PC-3 (cell line): Measurements from ENCODE around the gene BACE2. TPM values are rescaled to one million over a fixed set of nuclear protein-coding genes. Genes with fewer than 3 reads are reported as not detected.

Experiments used
- ATAC-seq: fragments of 200-7000 bp; cut with Tn5 transposase; 2 replicates; pipeline ENCODE4 v1.9.1; 2020; ENCODE audit warnings: mild to moderate bottlenecking, moderate library complexity
- BruUV-seq: library from RNA; stranded (reverse); fragments of 400-500 nt; replicated peaks from 2 replicates; lab custom pipeline; 2021; lab: Mats Ljungman, UMichigan
- CTCF ChIA-PET: fragments of 300-600 bp; sonication (Branson Sonifier 250); formaldehyde crosslinking; loops from one replicate; lab custom pipeline; 2022; ENCODE audit warnings: antibody characterized with exemption; lab: Charles Lee
- POLR2A ChIA-PET: fragments of 300-600 bp; sonication (Branson Sonifier 250); formaldehyde crosslinking; loops from one replicate; lab custom pipeline; 2022; ENCODE audit warnings: antibody characterized with exemption; ENCODE audit not compliant: unreplicated experiment; lab: Charles Lee
- DNase-seq: peaks from one replicate; pipeline ENCODE4 v3.0.0-alpha.2; 2015
- H2AFZ ChIP-seq: fragments of 300-600 bp; sonication (generic); 2 replicates; pipeline ENCODE4 v1.6.0; 2016; ENCODE audit warnings: antibody characterized with exemption, low read length
- H3F3A ChIP-seq: fragments of 300-600 bp; sonication (generic); one replicate; pipeline ENCODE4 v1.6.0; 2017; ENCODE audit warnings: antibody characterized with exemption, low read length, control low read depth, mild to moderate bottlenecking; ENCODE audit not compliant: unreplicated experiment
- H3K27ac ChIP-seq: fragments of 300-600 bp; sonication (generic); 2 replicates; pipeline ENCODE4 v1.5.1; 2016; ENCODE audit warnings: mild to moderate bottlenecking, low read length
- H3K27me3 ChIP-seq: fragments of 300-600 bp; sonication (generic); 2 replicates; pipeline ENCODE4 v1.6.1; 2016; ENCODE audit warnings: low read length, mixed read lengths
- H3K36me3 ChIP-seq: fragments of 300-600 bp; sonication (generic); 2 replicates; pipeline ENCODE4 v1.6.1; 2016; ENCODE audit warnings: low read depth, mixed run types, low read length, mixed read lengths
- H3K4me1 ChIP-seq: fragments of 300-600 bp; sonication (generic); 2 replicates; pipeline ENCODE4 v1.5.1; 2016; ENCODE audit warnings: low read length; ENCODE audit not compliant: insufficient read depth
- H3K4me2 ChIP-seq: fragments of 300-600 bp; sonication (generic); 2 replicates; pipeline ENCODE4 v1.6.0; 2016; ENCODE audit warnings: low read length
- H3K4me3 ChIP-seq: fragments of 300-600 bp; sonication (generic); 2 replicates; pipeline ENCODE4 v1.5.1; 2016; ENCODE audit warnings: mild to moderate bottlenecking, low read length, mixed read lengths
- H3K79me2 ChIP-seq: fragments of 300-600 bp; sonication (generic); 2 replicates; pipeline ENCODE4 v1.6.1; 2017; ENCODE audit warnings: low read length, mixed read lengths
- H3K9ac ChIP-seq: fragments of 300-600 bp; sonication (generic); 2 replicates; pipeline ENCODE4 v1.6.0; 2016; ENCODE audit warnings: mild to moderate bottlenecking, low read length
- H3K9me2 ChIP-seq: fragments of 300-600 bp; sonication (generic); replicated peaks from 2 replicates; pipeline ENCODE4 v1.6.1; 2016; ENCODE audit warnings: mixed run types, low read length, mixed read lengths
- H3K9me3 ChIP-seq: fragments of 300-600 bp; sonication (generic); 2 replicates; pipeline ENCODE4 v1.6.1; 2016; ENCODE audit warnings: low read length, mixed read lengths
- H4K20me1 ChIP-seq: fragments of 300-600 bp; sonication (generic); 2 replicates; pipeline ENCODE4 v1.6.1; 2016; ENCODE audit warnings: low read length, mixed read lengths
- EZH2 ChIP-seq: fragments of 300-600 bp; sonication (generic); IDR thresholded peaks from one replicate; pipeline ENCODE4 v1.6.1; 2017; ENCODE audit warnings: antibody characterized with exemption, mild to moderate bottlenecking, low read length; ENCODE audit not compliant: unreplicated experiment
- EZH2phosphoT487 ChIP-seq: fragments of 300-600 bp; sonication (generic); IDR thresholded peaks from 2 replicates; pipeline ENCODE4 v1.6.1; 2018; ENCODE audit warnings: mild to moderate bottlenecking, antibody characterized with exemption, low read length, borderline replicate concordance
- intact Hi-C: fragments of 100-400 bp; cut with micrococcal nuclease; formaldehyde crosslinking; loops from 2 replicates; pipeline ENCODE4 v1.9.0; 2023
- total RNA-seq: library from RNA; depleted of rRNA; stranded (reverse); fragments of >200 nt; gene quantifications from 2 replicates; pipeline ENCODE4 v1.2.3, GENCODE V29; 2014
- TF ChIP-seq, protein P1 (sequence below): fragments of 300-600 bp; sonication (generic); conservative IDR thresholded peaks from 2 replicates; pipeline ENCODE4 v1.5.1; 2017; ENCODE audit warnings: antibody characterized with exemption, low read depth, mild to moderate bottlenecking, low read length

BACE2 gene
- total RNA-seq, 1 experiment from 2014 or later: 89.2 TPM

DNA sequence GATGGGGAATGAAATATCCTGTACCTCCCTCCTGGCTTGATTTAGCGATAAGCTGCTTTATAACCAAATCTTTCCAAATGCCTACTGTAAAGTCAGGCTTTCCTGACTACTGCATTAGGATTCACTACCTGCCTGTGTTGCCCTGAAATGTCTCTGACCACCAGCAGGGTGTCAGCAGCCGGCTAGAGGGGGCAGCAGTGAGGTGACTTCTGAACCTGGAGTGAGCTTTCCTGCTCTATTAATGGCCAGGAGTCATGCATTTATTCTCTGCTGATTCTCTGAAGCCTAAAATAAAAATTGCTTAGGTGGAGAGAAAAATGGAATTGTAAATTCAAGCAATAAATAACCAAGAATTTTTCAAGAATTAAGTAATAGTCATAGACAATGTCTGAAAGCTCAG, 2.5 kb downstream of the BACE2 start:
- H3K4me3 ChIP-seq: no peak overlapping the region; the same call in 1 of the 2 replicates
- TF ChIP-seq, protein P1, sequence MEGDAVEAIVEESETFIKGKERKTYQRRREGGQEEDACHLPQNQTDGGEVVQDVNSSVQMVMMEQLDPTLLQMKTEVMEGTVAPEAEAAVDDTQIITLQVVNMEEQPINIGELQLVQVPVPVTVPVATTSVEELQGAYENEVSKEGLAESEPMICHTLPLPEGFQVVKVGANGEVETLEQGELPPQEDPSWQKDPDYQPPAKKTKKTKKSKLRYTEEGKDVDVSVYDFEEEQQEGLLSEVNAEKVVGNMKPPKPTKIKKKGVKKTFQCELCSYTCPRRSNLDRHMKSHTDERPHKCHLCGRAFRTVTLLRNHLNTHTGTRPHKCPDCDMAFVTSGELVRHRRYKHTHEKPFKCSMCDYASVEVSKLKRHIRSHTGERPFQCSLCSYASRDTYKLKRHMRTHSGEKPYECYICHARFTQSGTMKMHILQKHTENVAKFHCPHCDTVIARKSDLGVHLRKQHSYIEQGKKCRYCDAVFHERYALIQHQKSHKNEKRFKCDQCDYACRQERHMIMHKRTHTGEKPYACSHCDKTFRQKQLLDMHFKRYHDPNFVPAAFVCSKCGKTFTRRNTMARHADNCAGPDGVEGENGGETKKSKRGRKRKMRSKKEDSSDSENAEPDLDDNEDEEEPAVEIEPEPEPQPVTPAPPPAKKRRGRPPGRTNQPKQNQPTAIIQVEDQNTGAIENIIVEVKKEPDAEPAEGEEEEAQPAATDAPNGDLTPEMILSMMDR: peak; percentile 86
- no peak for TF ChIP-seq EZH2phosphoT487
- H4K20me1 ChIP-seq: no peaks in the 10 kb centered on the region
- peak; percentile 35 for ATAC-seq
- no peaks in the 10 kb centered on the region for H3F3A ChIP-seq
- no peak overlapping the region for H2AFZ ChIP-seq
- H3K4me1 ChIP-seq: peaks cover 40% of the 10 kb centered on the region
- CTCF ChIA-PET: interaction anchor here (0.6 to 0.8 kb wide), 3 partner anchors 112 to 421 kb away, joined by 3 to 5 read pairs (median 3); no protein-coding TSS in a partner anchor
- POLR2A ChIA-PET: no interaction called here
- peak overlapping the region; percentile 92 for H3K4me2 ChIP-seq
- H3K36me3 ChIP-seq: no peaks in the 10 kb centered on the region
- DNase-seq: peak; percentile 71
- peak overlapping the region; percentile 44 for H3K9ac ChIP-seq
- intact Hi-C loops: loop anchor here (1.0 to 5.0 kb wide), 5 partner anchors 26 to 762 kb away; partner anchors contain the start of gene MX2
- H3K79me2 ChIP-seq: peaks cover 65% of the 10 kb centered on the region
- no peaks in the 10 kb centered on the region for H3K9me3 ChIP-seq
- BruUV-seq: no TSS peak
- peak overlapping the region; percentile 88 for H3K27ac ChIP-seq
- no peaks in the 10 kb centered on the region for H3K9me2 ChIP-seq
- H3K27me3 ChIP-seq: no peaks in the 10 kb centered on the region

DNA sequence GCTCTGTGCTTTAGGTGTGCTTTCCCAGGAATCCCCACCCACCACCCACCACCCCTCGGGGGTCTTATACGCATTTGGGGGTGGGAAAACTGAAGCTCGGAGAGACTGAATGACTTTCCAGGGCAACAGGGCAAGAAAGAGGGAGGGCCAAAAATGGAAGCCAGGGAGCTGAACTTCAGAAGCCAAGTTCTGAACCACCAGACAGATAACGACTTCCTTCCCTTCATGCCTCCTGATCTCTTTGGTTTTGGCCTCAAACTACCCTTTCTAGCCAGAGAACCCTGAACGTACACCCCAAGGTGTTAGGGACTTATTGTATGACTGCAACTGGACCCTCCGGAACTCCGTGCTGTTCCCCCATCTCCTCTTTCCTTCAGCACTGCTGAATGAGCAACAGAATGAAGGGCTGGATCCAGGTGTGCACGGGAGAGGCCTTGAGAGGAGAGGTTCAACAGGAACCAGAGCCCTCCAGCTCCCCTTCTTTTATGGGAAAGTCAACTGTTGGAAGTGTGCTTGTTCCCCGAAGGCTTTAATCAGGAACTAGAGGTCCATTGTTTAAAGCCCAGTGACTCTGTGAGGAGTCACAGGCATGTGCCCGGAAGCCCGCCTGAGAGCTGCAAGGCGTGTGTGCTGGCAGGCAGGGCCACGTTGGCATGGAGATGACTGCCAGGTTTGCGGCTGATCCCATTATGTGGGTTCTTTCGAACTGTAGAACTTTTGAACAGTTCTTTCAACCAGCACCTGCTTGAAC, 3.1 kb downstream of the BACE2 start:
- H3K27me3 ChIP-seq: no peaks in the 10 kb centered on the region
- H3K27ac ChIP-seq: peak overlapping the region; percentile 88
- peak overlapping the region; percentile 92 for H3K4me2 ChIP-seq
- POLR2A ChIA-PET: no interaction called here
- intact Hi-C loops: loop anchor here (1.0 to 5.0 kb wide), 5 partner anchors 26 to 761 kb away; partner anchors contain the start of gene MX2
- H3K9me3 ChIP-seq: no peaks in the 10 kb centered on the region
- ATAC-seq (peak; percentile 62), DNase-seq (peak; percentile 93)
- no peaks in the 10 kb centered on the region for H4K20me1 ChIP-seq
- peak overlapping the region; percentile 44 for H3K9ac ChIP-seq
- CTCF ChIA-PET: interaction anchor here (0.6 to 0.8 kb wide), 2 partner anchors 112 to 296 kb away, joined by 3 read pairs; no protein-coding TSS in a partner anchor
- TF ChIP-seq EZH2 (no peak), EZH2phosphoT487 (peak; percentile 81)
- TF ChIP-seq, protein P1: no peak
- H3K79me2 ChIP-seq: peaks cover 71% of the 10 kb centered on the region
- H3K4me1 ChIP-seq: peaks cover 34% of the 10 kb centered on the region
- no peak overlapping the region for H3K4me3 ChIP-seq
- H3K36me3 ChIP-seq: no peaks in the 10 kb centered on the region
- no peaks in the 10 kb centered on the region for H3K9me2 ChIP-seq
- BruUV-seq: TSS peak; percentile 79
- no peaks in the 10 kb centered on the region for H3F3A ChIP-seq
- H2AFZ ChIP-seq: peak overlapping the region; percentile 28; the same call in 1 of the 2 replicates

DNA sequence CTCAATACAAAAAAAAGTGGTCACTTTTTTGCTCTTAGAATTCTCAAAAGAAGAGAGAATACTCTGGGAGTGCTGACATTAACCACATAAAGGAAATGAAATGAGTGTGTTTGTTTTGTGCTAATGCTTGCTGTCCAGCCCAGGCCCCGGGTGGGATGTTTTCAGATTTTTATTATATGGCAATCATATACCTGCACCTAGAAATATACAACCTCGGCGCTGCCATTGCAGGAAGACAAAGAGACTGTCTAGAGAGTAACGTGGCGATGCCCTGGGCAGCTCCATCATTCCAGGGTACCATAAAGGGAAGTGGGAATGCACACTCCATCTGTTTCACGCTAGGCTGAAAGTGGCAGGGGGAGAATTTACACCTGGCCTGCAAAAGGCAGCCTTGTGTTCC, 7.1 kb downstream of the BACE2 start:
- Histone ChIP-seq H3K4me2 (no peak overlapping the region), H3K4me1 (peaks cover 19% of the 10 kb centered on the region), H2AFZ (no peak overlapping the region), H3F3A (no peaks in the 10 kb centered on the region), H3K79me2 (peaks cover 89% of the 10 kb centered on the region), H3K9me3 (no peaks in the 10 kb centered on the region), H3K36me3 (no peaks in the 10 kb centered on the region), H3K9me2 (no peaks in the 10 kb centered on the region), H4K20me1 (no peaks in the 10 kb centered on the region), H3K27ac (no peak overlapping the region), H3K4me3 (no peak overlapping the region), H3K9ac (no peak overlapping the region), H3K27me3 (no peaks in the 10 kb centered on the region)
- TF ChIP-seq EZH2: no peak
- TF ChIP-seq EZH2phosphoT487: no peak
- TF ChIP-seq, protein P1: no peak
- no peak for DNase-seq
- ChIA-PET POLR2A (no interaction called here), CTCF (no interaction called here)
- no TSS peak for BruUV-seq
- intact Hi-C loops: no loop called here
- ATAC-seq: no peak
